H9 (cell line): ENCODE data around the gene POLD1. TPM values are rescaled to one million over a fixed set of nuclear protein-coding genes. Genes with fewer than 3 reads are reported as not detected.

ENCODE experiments used
- DNase-seq: peaks from one replicate; pipeline ENCODE4 v3.0.0-alpha.2; 2017
- H2AFZ ChIP-seq: one replicate; pipeline ENCODE4 v1.6.1; 2013; ENCODE audit warnings: mild to moderate bottlenecking, low read length, control low read depth, moderate library complexity
- H2AK5ac ChIP-seq: 2 replicates; pipeline ENCODE4 v1.6.1; 2013; ENCODE audit warnings: low read length, control low read depth, mixed read lengths; ENCODE audit not compliant: insufficient read length
- H2BK120ac ChIP-seq: one replicate; pipeline ENCODE4 v1.6.1; 2013; ENCODE audit warnings: low read depth, mild to moderate bottlenecking, low read length, control low read depth, inconsistent platforms; ENCODE audit not compliant: poor library complexity, severe bottlenecking
- H2BK12ac ChIP-seq: 2 replicates; pipeline ENCODE4 v1.6.1; 2013; ENCODE audit warnings: low read length, control low read depth, mixed read lengths, low read depth; ENCODE audit not compliant: insufficient read length
- H2BK15ac ChIP-seq: 2 replicates; pipeline ENCODE4 v1.6.1; 2013; ENCODE audit warnings: low read depth, low read length, control low read depth
- H2BK20ac ChIP-seq: one replicate; pipeline ENCODE4 v1.6.1; 2013; ENCODE audit warnings: low read depth, mild to moderate bottlenecking, low read length, control low read depth, inconsistent platforms; ENCODE audit not compliant: poor library complexity, severe bottlenecking
- H2BK5ac ChIP-seq: 2 replicates; pipeline ENCODE4 v1.6.1; 2013; ENCODE audit warnings: low read length, control low read depth, mixed read lengths; ENCODE audit not compliant: insufficient read length
- H3K14ac ChIP-seq: 2 replicates; pipeline ENCODE4 v1.6.1; 2013; ENCODE audit warnings: low read length, control low read depth; ENCODE audit not compliant: insufficient read depth
- H3K18ac ChIP-seq: 2 replicates; pipeline ENCODE4 v1.6.1; 2013; ENCODE audit warnings: low read depth, mild to moderate bottlenecking, mixed read lengths, low read length, control low read depth; ENCODE audit not compliant: insufficient read length
- H3K23ac ChIP-seq: 2 replicates; pipeline ENCODE4 v1.6.1; 2013; ENCODE audit warnings: low read length, control low read depth, mixed read lengths, low read depth; ENCODE audit not compliant: insufficient read length
- H3K23me2 ChIP-seq: 2 replicates; pipeline ENCODE4 v1.6.1; 2013; ENCODE audit warnings: low read depth, mild to moderate bottlenecking, mixed read lengths, low read length, control low read depth; ENCODE audit not compliant: insufficient read length, poor library complexity, severe bottlenecking
- H3K27ac ChIP-seq: 2 replicates; pipeline ENCODE4 v1.5.1; 2013; ENCODE audit warnings: low read length, control low read depth, mixed read lengths, low read depth; ENCODE audit not compliant: insufficient read length
- H3K27me3 ChIP-seq: 2 replicates; pipeline ENCODE4 v1.6.1; 2013; ENCODE audit warnings: low read length, control low read depth, inconsistent platforms; ENCODE audit not compliant: insufficient read depth
- H3K4ac ChIP-seq: 2 replicates; pipeline ENCODE4 v1.6.1; 2013; ENCODE audit warnings: low read depth, mild to moderate bottlenecking, control low read depth, inconsistent platforms, low read length, moderate library complexity
- H3K4me1 ChIP-seq: 2 replicates; pipeline ENCODE4 v1.6.1; 2013; ENCODE audit warnings: low read length, control low read depth, inconsistent platforms; ENCODE audit not compliant: insufficient read depth
- H3K4me2 ChIP-seq: 2 replicates; pipeline ENCODE4 v1.6.1; 2013; ENCODE audit warnings: low read length, control low read depth, mixed read lengths; ENCODE audit not compliant: insufficient read length, insufficient read depth
- H3K56ac ChIP-seq: 2 replicates; pipeline ENCODE4 v1.6.1; 2013; ENCODE audit warnings: low read depth, mild to moderate bottlenecking, mixed read lengths, low read length, control low read depth; ENCODE audit not compliant: insufficient read length
- H3K79me1 ChIP-seq: 2 replicates; pipeline ENCODE4 v1.6.1; 2013; ENCODE audit warnings: low read depth, mild to moderate bottlenecking, moderate library complexity, low read length, control low read depth, inconsistent platforms; ENCODE audit not compliant: insufficient read depth, poor library complexity, severe bottlenecking
- H3K79me2 ChIP-seq: 2 replicates; pipeline ENCODE4 v1.6.1; 2013; ENCODE audit warnings: low read length, control low read depth, inconsistent platforms; ENCODE audit not compliant: insufficient read depth
- H3K9ac ChIP-seq: 2 replicates; pipeline ENCODE4 v1.6.1; 2013; ENCODE audit warnings: low read length, control low read depth, mixed read lengths; ENCODE audit not compliant: insufficient read length; ENCODE audit errors: extremely low read depth
- H3K9me3 ChIP-seq: one replicate; pipeline ENCODE4 v1.6.1; 2013; ENCODE audit warnings: low read depth, low read length, inconsistent platforms; ENCODE audit not compliant: control insufficient read depth
- H3T11ph ChIP-seq: one replicate; pipeline ENCODE4 v1.6.1; 2013; ENCODE audit warnings: mild to moderate bottlenecking, low read length, control low read depth, inconsistent platforms
- H4K20me1 ChIP-seq: one replicate; pipeline ENCODE4 v1.6.1; 2013; ENCODE audit not compliant: control insufficient read depth, insufficient read length, insufficient read depth
- H4K5ac ChIP-seq: 2 replicates; pipeline ENCODE4 v1.6.1; 2013; ENCODE audit warnings: low read depth, mild to moderate bottlenecking, mixed read lengths, low read length, control low read depth; ENCODE audit not compliant: insufficient read length
- H4K8ac ChIP-seq: replicated peaks from 2 replicates; pipeline ENCODE4 v1.6.1; 2013; ENCODE audit warnings: low read length, control low read depth, mixed read lengths, low read depth; ENCODE audit not compliant: insufficient read length
- H4K91ac ChIP-seq: 2 replicates; pipeline ENCODE4 v1.6.1; 2013; ENCODE audit warnings: low read depth, mild to moderate bottlenecking, moderate library complexity, mixed read lengths, low read length, control low read depth; ENCODE audit not compliant: insufficient read length
- H3K27ac Mint-ChIP-seq, 3 experiments: 2 replicates in 2 of 3; 3 replicates in 1 of 3; pipeline ENCODE4 v1.8.0; 2020 to 2021; ENCODE audit warnings: mixed read lengths in 3 of 3, mild to moderate bottlenecking in 1 of 3, moderate library complexity in 1 of 3
- H3K27me3 Mint-ChIP-seq: 2 replicates; pipeline ENCODE4 v1.8.0; 2021; ENCODE audit warnings: low read depth, mild to moderate bottlenecking, moderate library complexity, mixed read lengths
- H3K36me3 Mint-ChIP-seq, 3 experiments: 2 replicates in 2 of 3; 3 replicates in 1 of 3; pipeline ENCODE4 v1.8.0; 2020 to 2021; ENCODE audit warnings: low read depth in 3 of 3, mixed read lengths in 3 of 3; ENCODE audit not compliant: insufficient read depth in 1 of 3
- H3K4me1 Mint-ChIP-seq, 2 experiments: 2 replicates each; pipeline ENCODE4 v1.8.0; 2020; ENCODE audit warnings: mixed read lengths in 2 of 2
- H3K4me3 Mint-ChIP-seq, 2 experiments: 2 replicates in 1 of 2; 3 replicates in 1 of 2; pipeline ENCODE4 v1.8.0; 2020 to 2021; ENCODE audit warnings: mild to moderate bottlenecking in 2 of 2, mixed read lengths in 2 of 2, moderate library complexity in 1 of 2
- H3K9me3 Mint-ChIP-seq, 2 experiments: 2 replicates in 1 of 2; 3 replicates in 1 of 2; pipeline ENCODE4 v1.8.0; 2020; ENCODE audit warnings: mild to moderate bottlenecking in 2 of 2, mixed read lengths in 2 of 2, moderate library complexity in 1 of 2
- CTCF ChIP-seq: fragments of 200-600 bp; sonication (generic); conservative IDR thresholded peaks from 3 replicates; pipeline ENCODE4 v1.8.0; 2021; ENCODE audit warnings: antibody characterized with exemption, mild to moderate bottlenecking
- WGBS: extraction: QIAGEN DNeasy Blood & Tissue Kit; methylation state at CpG from one replicate; pipeline ENCODE4 v1.1.7; 2013; ENCODE audit warnings: missing lambda C conversion rate, low lambda C conversion rate, mixed read lengths; ENCODE audit not compliant: insufficient read length; ENCODE audit errors: extremely low coverage; 5-methylcytosine and 5-hydroxymethylcytosine counted together
- total RNA-seq: library from RNA; stranded (reverse); gene quantifications from 2 replicates; pipeline ENCODE4 v1.2.1, GENCODE V29; 2021

The POLD1 gene
- total RNA-seq, 1 experiment from 2014 or later = 165 TPM

- no peak within 1 kb of the TSS for H2BK5ac ChIP-seq
- no peak within 1 kb of the TSS for H3K27ac ChIP-seq
- H3K4me1 ChIP-seq = no peaks in the 10 kb centered on the region
- peaks cover 3% of the 10 kb centered on the region; the same call in 1 of the 2 replicates for H3K79me2 ChIP-seq
- no peak within 1 kb of the TSS for H2BK15ac ChIP-seq
- peak within 1 kb of the TSS; percentile 64; the same call in 1 of the 2 replicates for H3K14ac ChIP-seq
- TF ChIP-seq CTCF = no peak
- no peak within 1 kb of the TSS for H4K91ac ChIP-seq
- peaks cover 24 to 29% of the 10 kb centered on the region in 2 experiments for H3K4me1 Mint-ChIP-seq
- no peak within 1 kb of the TSS for H2BK20ac ChIP-seq
- H2AFZ ChIP-seq = no peak within 1 kb of the TSS
- no peaks in the 10 kb centered on the region for H3K27me3 ChIP-seq
- H3K36me3 Mint-ChIP-seq = peaks cover 4 to 29% (median 7%) of the 10 kb centered on the region in 3 experiments; a peak in 5 of 7 replicates
- H4K20me1 ChIP-seq = no peaks in the 10 kb centered on the region
- H3T11ph ChIP-seq = no peak within 1 kb of the TSS
- peaks cover 15% of the 10 kb centered on the region for H3K23me2 ChIP-seq
- H3K27ac Mint-ChIP-seq = peak within 1 kb of the TSS in 2 of 3 experiments; percentile 74 to 76; a peak in 4 of 7 replicates
- H2BK12ac ChIP-seq = no peak within 1 kb of the TSS
- H2AK5ac ChIP-seq = no peak within 1 kb of the TSS
- H3K4ac ChIP-seq = no peak within 1 kb of the TSS
- H3K9ac ChIP-seq = no peak within 1 kb of the TSS
- H3K23ac ChIP-seq = no peak within 1 kb of the TSS
- no peak within 1 kb of the TSS for H2BK120ac ChIP-seq
- DNase-seq = peak; percentile 33
- no peak within 1 kb of the TSS for H3K18ac ChIP-seq
- H3K4me2 ChIP-seq = peak within 1 kb of the TSS; percentile 93
- peak within 1 kb of the TSS; percentile 77 to 90 for H3K4me3 Mint-ChIP-seq
- no peak within 1 kb of the TSS for H3K56ac ChIP-seq
- peaks cover 0 to 3% of the 10 kb centered on the region in 2 experiments; a peak in 1 of 5 replicates for H3K9me3 Mint-ChIP-seq
- no peaks in the 10 kb centered on the region for H3K79me1 ChIP-seq
- peaks cover 9% of the 10 kb centered on the region for H3K27me3 Mint-ChIP-seq
- H4K5ac ChIP-seq = no peak within 1 kb of the TSS
- no peaks in the 10 kb centered on the region for H3K9me3 ChIP-seq
- no CpG with 5 or more reads among the region's 34 CpGs for WGBS
- H4K8ac ChIP-seq = no peak within 1 kb of the TSS
These were observed 34.3 kb downstream of the POLD1 start, which contains the start of gene SPIB for GRCh38 chr19:50418176-50419021. Gene SPIB (plus strand): TSS chr19:50418938. CDS start chr19:50418963, 25 bp downstream.
